Dendritic cell treated with granulocyte-macrophage colony-stimulating factor and Interleukin-4, amounts not matched to agents 40 ng/mL and 50 ng/mL, for 4 days (primary cell): ENCODE results near the gene ARHGEF19.
"Not testable (repeated sequence)": the region's sequence is repeated elsewhere in the genome, so short reads cannot be mapped to it uniquely, and the experiment has no call there.

Experiments
- H3K27ac Mint-ChIP-seq: one replicate; pipeline ENCODE4 v1.8.0; 2022; ENCODE audit warnings: mild to moderate bottlenecking, mixed read lengths
- H3K27me3 Mint-ChIP-seq: one replicate; pipeline ENCODE4 v1.8.0; 2022; ENCODE audit warnings: mild to moderate bottlenecking, mixed read lengths
- H3K36me3 Mint-ChIP-seq: one replicate; pipeline ENCODE4 v1.8.0; 2022; ENCODE audit warnings: low read depth, mixed read lengths
- H3K4me1 Mint-ChIP-seq: one replicate; pipeline ENCODE4 v1.8.0; 2022; ENCODE audit warnings: low read depth, mixed read lengths
- H3K4me3 Mint-ChIP-seq: one replicate; pipeline ENCODE4 v1.8.0; 2022; ENCODE audit warnings: mild to moderate bottlenecking, moderate library complexity, mixed read lengths
- H3K9me3 Mint-ChIP-seq: one replicate; pipeline ENCODE4 v1.8.0; 2022; ENCODE audit warnings: mixed read lengths
- intact Hi-C: fragments of 100-400 bp; cut with micrococcal nuclease; formaldehyde crosslinking; loops from one replicate; pipeline ENCODE4 v1.15.0; 2022

Gene ARHGEF19

DNA sequence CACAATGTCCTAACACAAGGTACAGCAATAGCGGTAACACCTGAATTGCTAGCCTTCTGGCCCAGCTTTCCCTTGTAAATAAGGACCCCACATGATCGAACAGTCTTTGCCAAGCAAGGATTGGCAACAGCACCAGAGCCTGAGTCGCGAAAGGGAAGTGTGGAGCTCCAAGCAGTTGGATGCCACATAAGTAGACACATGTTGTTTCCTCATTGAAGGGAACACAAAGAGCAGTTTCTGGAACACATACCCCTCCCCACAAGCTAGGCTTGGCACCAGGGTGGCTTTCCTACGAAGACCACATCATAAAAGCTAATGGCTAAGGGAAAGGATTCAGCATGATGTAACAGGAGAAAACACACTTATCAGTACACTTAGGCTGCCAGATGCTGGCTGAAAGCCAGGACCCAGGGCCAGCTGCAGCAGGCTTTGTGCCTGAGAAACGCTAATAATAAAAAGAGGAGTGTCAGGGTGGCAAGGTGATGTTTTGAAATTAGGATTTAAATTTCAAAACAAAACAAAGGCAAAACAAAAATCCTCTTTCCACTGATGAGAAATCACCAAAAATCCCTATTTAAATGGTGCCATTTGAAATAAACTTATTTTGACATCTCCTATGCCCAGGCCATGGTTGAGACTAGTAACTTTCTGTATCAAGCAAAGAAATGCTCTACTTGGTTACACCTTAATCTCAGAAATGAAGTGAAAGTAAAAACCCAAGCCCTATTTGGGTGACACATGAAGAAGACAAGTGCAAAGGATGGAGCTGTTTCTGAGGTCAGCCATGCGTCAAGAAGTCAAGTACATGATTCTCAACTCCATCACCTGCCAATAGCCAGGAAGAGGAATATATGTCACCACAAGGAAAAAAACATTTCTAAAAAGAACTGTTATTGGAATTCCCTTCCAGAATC, 36.4 kb upstream of the ARHGEF19 start:
- peaks cover 76% of the 10 kb centered on the region for H3K36me3 Mint-ChIP-seq
- H3K27ac Mint-ChIP-seq, result no peak overlapping the region
- no peaks in the 10 kb centered on the region for H3K9me3 Mint-ChIP-seq
- no peak overlapping the region for H3K4me3 Mint-ChIP-seq
- no peaks in the 10 kb centered on the region for H3K27me3 Mint-ChIP-seq
- H3K4me1 Mint-ChIP-seq, result peaks cover 23% of the 10 kb centered on the region
- intact Hi-C loops, result no loop called here

DNA sequence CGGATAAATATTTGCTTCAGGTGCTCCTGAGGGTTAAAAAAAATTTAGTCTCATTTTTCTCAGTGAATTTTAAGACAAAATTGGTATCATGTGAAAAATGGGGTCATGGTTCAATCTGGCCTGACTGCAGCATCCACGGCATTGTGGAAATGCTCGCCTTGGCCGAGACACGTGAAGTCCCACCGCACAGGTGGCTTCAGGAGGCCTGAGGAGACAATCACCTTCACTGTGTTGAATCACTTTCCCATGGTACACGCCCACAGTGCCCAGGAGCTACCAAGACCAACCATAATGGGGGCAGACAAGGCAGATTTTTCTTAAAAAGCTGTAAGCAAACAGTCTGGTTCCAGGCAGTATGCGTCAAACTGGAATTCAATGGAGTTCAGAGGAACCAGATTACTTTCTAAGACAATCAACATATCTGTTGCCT, 35.6 kb upstream of the ARHGEF19 start:
- H3K9me3 Mint-ChIP-seq, result no peaks in the 10 kb centered on the region
- H3K36me3 Mint-ChIP-seq, result peaks cover 68% of the 10 kb centered on the region
- no peak overlapping the region for H3K4me3 Mint-ChIP-seq
- no peak overlapping the region for H3K27ac Mint-ChIP-seq
- intact Hi-C loops, result no loop called here
- no peaks in the 10 kb centered on the region for H3K27me3 Mint-ChIP-seq
- peaks cover 23% of the 10 kb centered on the region for H3K4me1 Mint-ChIP-seq

DNA sequence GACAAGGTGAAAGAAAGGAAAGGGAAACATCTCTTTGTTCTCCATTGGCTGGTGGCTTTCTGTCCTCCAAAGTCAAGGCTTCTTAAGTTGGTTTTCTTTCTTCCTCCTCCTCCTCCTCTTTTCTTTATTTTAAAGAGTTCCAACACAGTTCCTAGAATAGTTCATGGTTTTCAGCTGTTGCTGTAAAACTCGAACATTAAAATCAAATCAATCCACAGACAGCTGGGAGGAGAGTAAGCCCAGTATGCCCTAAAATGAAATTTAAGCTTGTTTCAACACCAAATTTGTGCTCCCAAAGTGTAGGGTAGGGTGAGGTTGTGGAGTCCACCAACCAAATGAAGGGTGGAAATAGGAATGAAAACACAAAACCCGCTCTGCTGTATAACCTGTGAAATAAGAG, 35.0 kb upstream of the ARHGEF19 start:
- H3K27me3 Mint-ChIP-seq, result no peaks in the 10 kb centered on the region
- no peaks in the 10 kb centered on the region for H3K9me3 Mint-ChIP-seq
- H3K4me3 Mint-ChIP-seq, result no peak overlapping the region
- H3K36me3 Mint-ChIP-seq, result peaks cover 62% of the 10 kb centered on the region
- no peak overlapping the region for H3K27ac Mint-ChIP-seq
- H3K4me1 Mint-ChIP-seq, result peaks cover 23% of the 10 kb centered on the region
- intact Hi-C loops, result no loop called here

DNA sequence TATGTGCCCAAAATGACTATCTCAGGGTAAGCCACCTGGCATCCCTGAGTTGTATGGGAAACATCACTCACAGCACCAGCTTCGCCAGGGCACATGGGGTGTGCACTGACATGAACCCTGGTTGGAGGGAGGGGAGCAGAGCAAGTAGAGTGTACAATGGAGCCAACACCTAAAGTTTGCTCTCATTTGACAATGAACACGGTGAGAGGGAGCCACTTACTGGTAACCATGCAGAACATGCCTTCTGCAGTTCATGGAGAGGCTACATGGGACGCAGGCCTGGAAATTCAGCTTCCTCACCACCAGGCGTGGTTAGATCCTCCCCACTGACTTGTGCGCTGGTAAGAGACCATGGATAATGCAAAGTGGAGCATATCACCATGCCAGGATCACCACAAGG, 34.5 kb upstream of the ARHGEF19 start:
- intact Hi-C loops, result no loop called here
- Mint-ChIP-seq H3K36me3 (peaks cover 57% of the 10 kb centered on the region), H3K4me1 (peaks cover 23% of the 10 kb centered on the region), H3K9me3 (no peaks in the 10 kb centered on the region), H3K27ac (no peak overlapping the region), H3K4me3 (no peak overlapping the region), H3K27me3 (no peaks in the 10 kb centered on the region)

DNA sequence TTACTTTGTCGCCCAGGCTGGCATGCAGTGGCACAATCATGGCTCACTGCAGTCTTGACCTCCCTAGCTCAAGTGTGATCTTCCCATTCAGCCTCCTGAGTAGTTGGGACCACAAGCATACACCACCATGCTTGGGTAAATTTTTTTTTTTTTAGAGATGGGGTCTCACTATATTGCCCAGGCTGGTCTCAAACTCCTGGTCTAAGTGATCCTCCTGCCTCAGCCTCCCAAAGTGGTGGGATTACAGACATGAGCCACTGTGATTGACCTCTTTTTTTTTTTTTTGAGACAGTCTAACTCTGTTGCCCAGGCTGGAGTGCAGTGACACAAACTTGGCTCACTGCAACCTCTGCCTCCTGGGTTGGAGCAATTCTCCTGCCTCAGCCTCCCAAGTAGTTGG, 33.8 kb upstream of the ARHGEF19 start:
- intact Hi-C loops, H3K27me3 Mint-ChIP-seq, H3K9me3 Mint-ChIP-seq, H3K27ac Mint-ChIP-seq, H3K4me3 Mint-ChIP-seq: not testable (repeated sequence)
- H3K4me1 Mint-ChIP-seq, result peaks cover 16% of the 10 kb centered on the region
- peaks cover 50% of the 10 kb centered on the region for H3K36me3 Mint-ChIP-seq

DNA sequence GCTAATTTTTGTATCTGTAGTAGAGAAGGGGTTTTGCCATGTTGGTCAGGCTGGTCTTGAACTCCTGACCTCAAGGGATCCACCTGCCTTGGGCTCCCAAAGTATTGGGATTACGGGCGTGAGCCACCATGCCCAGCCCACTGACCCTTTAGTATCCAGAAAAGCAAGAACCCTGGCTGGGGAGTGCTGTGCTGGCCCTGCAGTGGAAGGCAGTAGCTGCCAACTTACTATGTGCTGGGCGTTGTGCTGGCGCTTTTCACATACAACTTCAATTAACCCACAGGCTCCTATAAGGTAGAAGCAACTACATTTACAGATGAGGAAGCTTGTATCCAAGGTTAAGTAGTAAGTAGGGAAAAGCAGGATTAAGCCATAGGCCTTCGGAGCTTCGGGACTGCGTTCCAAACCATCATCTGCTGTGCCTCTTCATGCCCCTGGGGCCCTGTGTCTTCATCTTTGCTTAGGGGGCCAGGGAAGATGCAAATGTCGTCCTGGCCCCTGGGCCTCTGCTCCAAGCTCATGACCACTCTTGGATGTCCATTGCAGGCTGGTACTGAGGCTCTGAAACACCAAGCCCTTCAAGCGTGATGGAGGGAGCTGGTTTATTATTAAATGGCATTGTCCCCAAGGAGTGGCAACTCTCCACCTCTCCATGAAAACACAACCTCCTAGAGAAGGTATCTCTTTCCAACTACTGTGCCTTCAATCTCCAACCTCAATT, 33.2 kb upstream of the ARHGEF19 start:
- Mint-ChIP-seq H3K9me3 (no peaks in the 10 kb centered on the region), H3K4me3 (no peak overlapping the region), H3K36me3 (peaks cover 44% of the 10 kb centered on the region), H3K4me1 (peaks cover 10% of the 10 kb centered on the region), H3K27me3 (no peaks in the 10 kb centered on the region), H3K27ac (no peak overlapping the region)
- intact Hi-C loops, result loop anchor here (2.0 kb wide), 2 partner anchors 39 to 167 kb away; no protein-coding TSS in a partner anchor

DNA sequence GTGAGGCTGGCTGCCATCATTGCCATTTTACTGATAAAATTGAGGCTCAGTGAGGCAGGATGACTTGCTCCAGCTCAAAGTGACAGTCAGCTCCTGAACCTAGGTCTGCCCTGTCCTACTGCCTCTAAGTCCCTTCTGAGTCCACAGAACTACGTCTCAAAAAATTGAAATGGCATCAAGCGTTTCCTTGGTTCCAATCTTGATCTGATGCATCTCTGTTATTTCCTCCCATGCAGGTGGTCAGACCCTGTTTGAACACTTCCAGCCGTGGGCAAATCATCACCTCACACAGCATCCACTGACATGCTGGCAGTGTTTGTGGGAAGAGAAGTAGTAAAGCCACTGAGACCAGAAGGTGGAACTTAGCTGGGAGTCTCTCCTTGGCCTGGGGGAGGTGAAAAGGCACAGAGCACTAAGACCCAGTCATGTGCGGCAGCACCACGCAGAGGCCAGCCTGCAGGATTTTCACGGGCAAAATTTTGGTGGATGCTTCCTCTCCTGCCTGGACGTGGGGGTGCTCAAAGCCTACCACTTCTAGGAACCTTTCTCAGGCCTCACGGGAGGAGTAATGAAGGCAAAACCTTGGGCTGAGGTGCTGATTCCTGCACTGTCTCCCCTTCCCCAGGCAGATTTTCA, 32.3 kb upstream of the ARHGEF19 start:
- Mint-ChIP-seq H3K9me3 (no peaks in the 10 kb centered on the region), H3K27ac (no peak overlapping the region), H3K4me3 (no peak overlapping the region), H3K36me3 (peaks cover 37% of the 10 kb centered on the region), H3K27me3 (no peaks in the 10 kb centered on the region), H3K4me1 (peaks cover 9% of the 10 kb centered on the region)
- intact Hi-C loops, result loop anchor here (2.0 to 5.0 kb wide), 3 partner anchors 38 to 166 kb away; no protein-coding TSS in a partner anchor

DNA sequence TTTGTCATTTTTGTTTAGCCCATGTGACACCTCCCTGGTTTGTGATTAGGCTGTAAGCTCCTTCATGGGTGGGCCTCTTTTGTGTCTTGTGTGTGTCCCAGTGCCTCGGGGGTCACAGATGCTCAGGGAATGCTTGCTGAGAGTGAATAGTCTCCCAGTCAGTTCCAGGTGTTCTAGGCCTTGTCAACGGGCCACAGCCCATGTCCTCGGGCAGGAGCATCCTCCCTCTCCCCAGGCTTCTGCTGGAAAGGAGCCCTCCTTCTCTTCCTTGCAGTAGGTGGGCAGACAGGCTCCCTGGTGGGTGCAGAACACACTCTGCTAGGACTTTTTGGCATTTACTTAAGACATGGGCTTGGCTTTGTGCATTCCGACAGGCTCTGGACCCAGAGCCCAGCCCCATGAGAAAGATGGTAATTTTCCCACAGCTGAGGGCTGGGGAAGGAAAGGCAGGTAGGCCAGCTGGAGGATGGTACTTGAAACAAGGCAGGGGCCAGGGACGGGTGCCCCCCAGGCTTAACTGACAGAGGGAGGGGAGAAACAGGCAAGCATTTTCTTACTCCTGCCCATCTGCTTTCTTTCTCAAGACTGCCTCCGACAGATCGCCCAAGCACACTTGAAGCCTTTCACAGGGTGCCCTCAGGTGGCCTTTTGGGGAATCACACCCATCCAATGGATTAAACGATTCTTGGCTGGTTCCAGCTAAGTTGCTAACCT, 31.6 kb upstream of the ARHGEF19 start:
- Mint-ChIP-seq H3K4me3 (no peak overlapping the region), H3K27ac (no peak overlapping the region), H3K36me3 (peaks cover 30% of the 10 kb centered on the region)

DNA sequence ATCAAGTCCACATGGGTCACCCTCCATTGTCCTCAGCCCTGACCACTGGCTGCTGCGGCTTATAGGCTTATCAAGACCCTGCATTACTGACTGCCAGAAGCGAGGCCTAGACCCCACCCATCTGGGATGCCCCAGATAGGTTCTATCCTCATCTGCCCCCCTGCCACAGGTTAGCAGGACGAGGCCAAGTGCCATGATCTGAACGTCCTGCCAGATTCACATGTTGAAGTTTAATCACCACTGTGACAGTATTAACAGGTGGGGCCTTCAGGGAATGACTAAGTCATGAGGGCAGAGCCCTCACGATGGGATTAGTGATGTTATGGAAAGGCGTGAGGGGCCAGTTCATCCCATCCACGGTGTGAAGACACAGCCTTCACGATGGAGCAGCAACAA, 30.8 kb upstream of the ARHGEF19 start:
- Mint-ChIP-seq H3K27me3 (no peaks in the 10 kb centered on the region), H3K9me3 (no peaks in the 10 kb centered on the region), H3K27ac (no peak overlapping the region), H3K36me3 (peaks cover 26% of the 10 kb centered on the region), H3K4me1 (peaks cover 9% of the 10 kb centered on the region), H3K4me3 (no peak overlapping the region)
- intact Hi-C loops, result loop anchor here (5.0 kb wide), 1 partner anchor 56 kb away; no protein-coding TSS in a partner anchor

More for the DNA sequence above, 31.6 kb upstream of the ARHGEF19 start:
- intact Hi-C loops, result loop anchor here (2.0 to 5.0 kb wide), 3 partner anchors 37 to 165 kb away; no protein-coding TSS in a partner anchor
- H3K9me3 Mint-ChIP-seq, result no peaks in the 10 kb centered on the region
- H3K27me3 Mint-ChIP-seq, result no peaks in the 10 kb centered on the region
- peaks cover 9% of the 10 kb centered on the region for H3K4me1 Mint-ChIP-seq

DNA sequence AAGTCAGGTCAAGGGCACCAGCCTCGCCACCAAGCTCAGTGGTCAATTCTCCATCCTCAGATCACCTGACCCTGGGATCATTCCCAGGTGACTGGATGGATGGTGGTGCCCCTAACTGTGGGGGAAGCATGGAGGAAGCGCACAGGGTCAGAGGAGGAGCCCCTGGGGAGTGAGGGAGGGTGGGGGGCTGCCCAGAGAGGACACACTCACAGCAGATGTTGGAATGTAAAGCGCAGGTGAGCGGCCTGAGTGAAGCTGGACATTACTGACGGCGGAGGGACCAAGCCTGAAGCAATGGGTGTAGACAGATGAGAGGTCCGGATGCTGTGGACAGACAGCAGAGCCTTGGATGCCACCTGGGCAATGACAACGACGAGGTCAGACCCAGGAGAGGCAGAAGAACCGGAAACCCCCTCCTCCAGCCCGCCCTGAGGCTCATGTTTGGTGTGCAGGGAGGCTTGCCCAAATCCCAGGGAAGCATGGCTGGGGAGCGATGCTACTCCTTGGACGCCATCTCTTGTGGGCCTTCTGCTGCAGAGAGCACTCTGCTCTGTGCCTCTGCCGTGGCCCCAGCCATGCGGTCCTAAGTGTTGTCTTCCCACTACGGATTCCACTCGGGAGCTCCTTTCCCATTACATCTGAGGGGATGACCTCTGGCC, 30.2 kb upstream of the ARHGEF19 start:
- no peaks in the 10 kb centered on the region for H3K27me3 Mint-ChIP-seq
- peaks cover 10% of the 10 kb centered on the region for H3K4me1 Mint-ChIP-seq
- H3K27ac Mint-ChIP-seq, result no peak overlapping the region
- H3K36me3 Mint-ChIP-seq, result peaks cover 21% of the 10 kb centered on the region
- no peaks in the 10 kb centered on the region for H3K9me3 Mint-ChIP-seq
- intact Hi-C loops, result loop anchor here (5.0 kb wide), 1 partner anchor 55 kb away; no protein-coding TSS in a partner anchor
- no peak overlapping the region for H3K4me3 Mint-ChIP-seq

DNA sequence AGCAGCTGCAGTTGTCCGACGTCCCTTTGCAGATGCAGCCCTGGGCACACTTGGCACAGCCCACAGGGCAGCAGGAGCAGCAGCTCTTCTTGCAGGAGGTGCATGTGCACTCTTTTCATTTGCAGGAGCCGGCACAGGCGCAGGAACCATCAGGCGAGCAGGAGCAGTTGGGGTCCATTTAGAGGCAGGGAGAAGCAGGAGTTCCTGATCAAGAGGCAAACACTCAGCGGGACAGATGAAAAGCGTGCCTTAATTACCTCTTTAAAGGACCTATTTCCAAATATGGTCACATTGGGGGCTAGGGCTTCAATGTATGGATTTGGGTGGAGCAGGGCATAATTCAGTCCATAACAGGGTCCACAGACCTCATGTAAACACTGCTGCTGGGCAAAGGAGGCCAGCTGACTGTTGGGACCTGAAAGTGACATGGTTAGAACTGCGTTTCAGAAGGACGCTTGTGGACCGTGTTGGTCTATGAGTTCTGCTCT, 28.8 kb upstream of the ARHGEF19 start:
- intact Hi-C loops, result loop anchor here (5.0 kb wide), 1 partner anchor 54 kb away; no protein-coding TSS in a partner anchor
- Mint-ChIP-seq H3K4me1 (peaks cover 25% of the 10 kb centered on the region), H3K4me3 (no peak overlapping the region), H3K27ac (no peak overlapping the region), H3K36me3 (peaks cover 13% of the 10 kb centered on the region), H3K9me3 (no peaks in the 10 kb centered on the region), H3K27me3 (no peaks in the 10 kb centered on the region)

DNA sequence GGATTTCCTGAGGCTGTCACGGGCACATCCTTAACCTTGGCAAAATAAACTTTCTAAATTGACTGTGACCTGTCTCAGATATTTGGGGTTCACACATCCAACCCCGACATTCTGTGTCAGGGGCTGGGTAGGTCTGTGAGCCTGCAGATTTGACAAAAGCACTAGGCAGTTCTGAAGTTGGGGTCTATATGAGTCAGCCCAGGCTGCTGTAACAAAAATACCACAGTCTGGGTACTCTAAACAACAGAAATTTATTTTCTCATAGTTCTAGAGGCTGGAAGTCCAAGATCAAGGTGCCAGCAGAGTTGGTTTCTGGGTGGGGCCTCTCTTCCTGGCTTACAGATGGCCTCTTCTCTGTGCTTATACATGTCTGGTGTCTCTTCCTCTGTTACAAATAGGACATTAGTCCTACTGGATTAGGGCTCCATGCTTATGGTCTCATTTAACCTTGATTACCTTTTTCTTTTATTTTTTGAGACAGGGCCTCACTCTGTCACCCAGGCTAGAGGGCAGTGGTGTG, 27.6 kb upstream of the ARHGEF19 start:
- Mint-ChIP-seq H3K36me3 (peaks cover 6% of the 10 kb centered on the region), H3K4me3 (no peak overlapping the region), H3K27ac (no peak overlapping the region), H3K27me3 (no peaks in the 10 kb centered on the region), H3K4me1 (peaks cover 30% of the 10 kb centered on the region), H3K9me3 (no peaks in the 10 kb centered on the region)
- intact Hi-C loops, result loop anchor here (5.0 kb wide), 1 partner anchor 53 kb away; no protein-coding TSS in a partner anchor
